DMS153 treated with DMSO at 0.1 percent for 48 hours (cell line): ENCODE measurements around the gene CEPT1.
"Not testable (repeated sequence)": the region's sequence is repeated elsewhere in the genome, so short reads cannot be mapped to it uniquely, and the experiment has no call there.

Experiments
- DNase-seq: peaks from one replicate; lab custom pipeline; 2025; ENCODE audit not compliant: unreplicated experiment; lab: John Stamatoyannopoulos, UW

The CEPT1 gene

GRCh38 chr1:111208921-111209320 is 68.9 kb downstream of the CEPT1 start:
- no peak for DNase-seq

- DNase-seq = no peak
These were observed 69.6 kb downstream of the CEPT1 start for GRCh38 chr1:111209622-111210021.

- DNase-seq = no peak
These were observed 71.9 kb downstream of the CEPT1 start for GRCh38 chr1:111211921-111212320.

- no peak for DNase-seq
These were observed 72.8 kb downstream of the CEPT1 start for GRCh38 chr1:111212634-111213335.

- DNase-seq = no peak
These were observed 73.4 kb downstream of the CEPT1 start for GRCh38 chr1:111213412-111213811.

GRCh38 chr1:111214074-111214801 is 74.2 kb downstream of the CEPT1 start:
- DNase-seq = no peak

- no peak for DNase-seq
These were observed 74.9 kb downstream of the CEPT1 start for GRCh38 chr1:111214884-111215283.

GRCh38 chr1:111215285-111215684 is 75.3 kb downstream of the CEPT1 start:
- not testable (repeated sequence) for DNase-seq

- DNase-seq = no peak
These were observed 76.7 kb downstream of the CEPT1 start for GRCh38 chr1:111216751-111217150.

- DNase-seq = no peak
These were observed 77.3 kb downstream of the CEPT1 start for GRCh38 chr1:111217183-111217910.

- DNase-seq = no peak
These were observed 78.9 kb downstream of the CEPT1 start for GRCh38 chr1:111218701-111219556.

GRCh38 chr1:111219557-111220286 is 79.7 kb downstream of the CEPT1 start:
- DNase-seq = no peak

GRCh38 chr1:111220302-111220890 is 80.4 kb downstream of the CEPT1 start:
- no peak for DNase-seq

- DNase-seq = no peak
These were observed 81.2 kb downstream of the CEPT1 start for GRCh38 chr1:111221276-111221632.

GRCh38 chr1:111221633-111222291 is 81.7 kb downstream of the CEPT1 start:
- DNase-seq = no peak

GRCh38 chr1:111222308-111223125 is 82.5 kb downstream of the CEPT1 start:
- DNase-seq = peak; percentile 61

GRCh38 chr1:111223126-111223685 is 83.2 kb downstream of the CEPT1 start:
- no peak for DNase-seq

- no peak for DNase-seq
These were observed 85.1 kb downstream of the CEPT1 start for GRCh38 chr1:111225091-111225490.
